Right lobe of liver (tissue), 4 donors: ENCODE data around the gene TGFBR3L.

Experiments used
- CTCF ChIP-seq, 4 donors: fragments of 200-600 bp in 3 of 4; fragments of 450-650 bp in 1 of 4; IDR thresholded peaks; one replicate each; pipeline versions ENCODE4 v1.5.1 to v1.8.0; 2016 to 2022; ENCODE audit warnings: antibody characterized with exemption in 4 of 4, mild to moderate bottlenecking in 2 of 4
- POLR2A ChIP-seq: fragments of 450-650 bp; IDR thresholded peaks from one replicate; pipeline ENCODE4 v1.6.1; 2017; ENCODE audit warnings: antibody characterized with exemption, mild to moderate bottlenecking
- donor health status: DM: no; HTN: no; CAD: no.
- donor health status: DM: no; HTN: no; CAD: no.
- donor health status: DM: no; HTN: yes; CAD: no.

- TF ChIP-seq CTCF (IDR thresholded peaks at IDR 0.05) = no peak
- TF ChIP-seq POLR2A = no peak
Measured at GRCh38 chr19:7926727-7927604, 12.3 kb downstream of the TGFBR3L start.
